Ovary (tissue), 9 donors: ENCODE data around the gene ADAMTS4. TPM values are rescaled to one million over a fixed set of nuclear protein-coding genes. Genes with fewer than 3 reads are reported as not detected.

Source experiments
- DNase-seq, 5 donors: peaks; one replicate each; pipeline ENCODE4 v3.0.0-alpha.2; 2019 to 2020
- H3K27ac ChIP-seq, 2 donors: fragments of 200-600 bp; one replicate each; pipeline versions ENCODE4 v1.5.1 to v1.8.0; 2019 to 2022
- H3K27me3 ChIP-seq: fragments of 200-600 bp; one replicate; pipeline ENCODE4 v1.8.0; 2022
- H3K36me3 ChIP-seq: fragments of 200-600 bp; sonication (generic); one replicate; pipeline ENCODE4 v1.5.1; 2019
- H3K4me1 ChIP-seq: one replicate; pipeline ENCODE4 v1.8.1; 2013; ENCODE audit warnings: mild to moderate bottlenecking, moderate library complexity; ENCODE audit not compliant: insufficient read depth
- H3K4me3 ChIP-seq: fragments of 200-600 bp; sonication (generic); one replicate; pipeline ENCODE4 v1.5.1; 2017
- H3K9me3 ChIP-seq, 2 donors: fragments of 200-600 bp in 1 of 2; sonication (generic) in 1 of 2; one replicate each; pipeline versions ENCODE4 v1.5.1 to v1.8.1; 2013 to 2019; ENCODE audit warnings: mild to moderate bottlenecking in 1 of 2, moderate library complexity in 1 of 2
- EP300 ChIP-seq: sonication (generic); formaldehyde crosslinking; IDR thresholded peaks from one replicate; pipeline ENCODE4 v1.6.1; 2017; ENCODE audit warnings: antibody characterized with exemption
- POLR2A ChIP-seq: fragments of 450-650 bp; IDR thresholded peaks from one replicate; pipeline ENCODE4 v1.6.1; 2017; ENCODE audit warnings: antibody characterized with exemption, mild to moderate bottlenecking, moderate library complexity
- WGBS, 3 donors: extraction: QIAGEN DNeasy Blood & Tissue Kit in 1 of 3; methylation state at CpG; one replicate each; pipeline versions ENCODE4 v1.1.5 to v1.1.7; 2013 to 2017; 5-methylcytosine and 5-hydroxymethylcytosine counted together
- intact Hi-C, 4 donors: fragments of 100-400 bp; cut with DNase I; formaldehyde crosslinking; loops; one replicate each; pipeline versions ENCODE4 v1.11.0 to v1.15.1; 2022 to 2023
- polyA plus RNA-seq, 2 donors: library from polyadenylated mRNA; stranded (reverse); fragments of 200-250 nt in 1 of 2; fragments of 350-450 nt in 1 of 2; fragmentation: Illumina TruSeq in 1 of 2; extraction: RNeasy Lipid Tissue Mini Kit (QIAGEN cat#74804) in 1 of 2; gene quantifications; one replicate each; pipeline ENCODE4 v1.2.3, GENCODE V29; 2013 to 2014
- total RNA-seq, 7 donors: library from RNA; depleted of rRNA in 2 of 7; stranded (reverse); fragments of >200 nt in 2 of 7; fragmentation: NEBNext Ultra II Directional in 3 of 7; extraction: Animal tissue kit (Norgen Biotek cat#: 25700) in 3 of 7; gene quantifications; one replicate each; pipeline versions ENCODE4 v1.1.0 to v1.2.4, GENCODE V29; 2016 to 2023
- TF ChIP-seq, protein P1 (sequence below), 3 donors: fragments of 450-650 bp in 2 of 3; fragments of 200-600 bp in 1 of 3; IDR thresholded peaks; one replicate each; pipeline versions ENCODE4 v1.5.1 to v1.8.0; 2016 to 2022; ENCODE audit warnings: antibody characterized with exemption in 3 of 3, mild to moderate bottlenecking in 1 of 3
- donor health status: DM: no; HTN: no; CAD: no; lungs with moderate emphysema.
- donor health status: DM: no; HTN: no; CAD: no.
- donor health status: Bipolar disorder and iron deficiency.
- donor health status: DM: yes; HTN: yes; CAD: no.
- donor health status: DM: no; HTN: no; CAD: no.
- donor health status: DM: yes; HTN: yes; CAD: no.

ADAMTS4 gene
- total and polyA plus RNA-seq, 9 donors, result 0.90 to 437 (median 85.8) TPM

DNA sequence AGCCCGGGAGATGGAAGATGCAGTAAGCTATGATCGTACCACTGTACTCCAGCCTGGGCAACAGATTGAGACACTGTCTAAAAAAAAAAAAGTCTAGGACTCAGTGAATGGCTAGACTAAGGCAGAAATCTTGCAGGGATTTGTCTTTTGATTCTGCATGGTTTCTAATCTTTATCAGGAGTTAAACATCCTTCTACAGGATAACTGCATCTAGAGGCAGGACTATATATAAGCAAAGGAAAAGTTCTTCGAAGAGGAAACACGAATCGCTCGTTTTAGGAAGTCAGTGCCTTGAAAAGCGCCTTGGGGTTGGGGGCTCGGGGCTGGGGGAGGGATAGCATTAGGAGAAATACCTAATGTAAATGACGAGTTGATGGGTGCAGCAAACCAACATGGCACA, 45.7 kb downstream of the ADAMTS4 start:
- Histone ChIP-seq H3K4me1 (peaks cover 6% of the 10 kb centered on the region), H3K9me3 (no peaks in the 10 kb centered on the region), H3K4me3 (peak overlapping the region; percentile 61), H3K36me3 (no peaks in the 10 kb centered on the region), H3K27ac (peak overlapping the region in 1 of 2 donors; percentile 91), H3K27me3 (no peaks in the 10 kb centered on the region)
- TF ChIP-seq EP300 (no peak), POLR2A (no peak)
- TF ChIP-seq, protein P1, sequence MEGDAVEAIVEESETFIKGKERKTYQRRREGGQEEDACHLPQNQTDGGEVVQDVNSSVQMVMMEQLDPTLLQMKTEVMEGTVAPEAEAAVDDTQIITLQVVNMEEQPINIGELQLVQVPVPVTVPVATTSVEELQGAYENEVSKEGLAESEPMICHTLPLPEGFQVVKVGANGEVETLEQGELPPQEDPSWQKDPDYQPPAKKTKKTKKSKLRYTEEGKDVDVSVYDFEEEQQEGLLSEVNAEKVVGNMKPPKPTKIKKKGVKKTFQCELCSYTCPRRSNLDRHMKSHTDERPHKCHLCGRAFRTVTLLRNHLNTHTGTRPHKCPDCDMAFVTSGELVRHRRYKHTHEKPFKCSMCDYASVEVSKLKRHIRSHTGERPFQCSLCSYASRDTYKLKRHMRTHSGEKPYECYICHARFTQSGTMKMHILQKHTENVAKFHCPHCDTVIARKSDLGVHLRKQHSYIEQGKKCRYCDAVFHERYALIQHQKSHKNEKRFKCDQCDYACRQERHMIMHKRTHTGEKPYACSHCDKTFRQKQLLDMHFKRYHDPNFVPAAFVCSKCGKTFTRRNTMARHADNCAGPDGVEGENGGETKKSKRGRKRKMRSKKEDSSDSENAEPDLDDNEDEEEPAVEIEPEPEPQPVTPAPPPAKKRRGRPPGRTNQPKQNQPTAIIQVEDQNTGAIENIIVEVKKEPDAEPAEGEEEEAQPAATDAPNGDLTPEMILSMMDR (IDR thresholded peaks at IDR 0.05), result no peak
- WGBS, 3 donors, result 16 to 19% (median 18%) methylated on average over 9 of the region's 9 CpGs
- DNase-seq, result no peak
- intact Hi-C loops, result loop anchor here in 1 of 4 donors (10.0 kb wide), 1 partner anchor 868 kb away; the partner anchor contains the start of gene PEX19

GRCh38 chr1:161145832-161146231, 53.0 kb downstream of the ADAMTS4 start:
- DNase-seq, result no peak
- H3K4me3 ChIP-seq, result no peak overlapping the region
- 72 to 79% (median 78%) methylated on average over 3 of the region's 3 CpGs for WGBS, 3 donors
- H3K27me3 ChIP-seq, result no peaks in the 10 kb centered on the region
- no peaks in the 10 kb centered on the region for H3K36me3 ChIP-seq
- no peak for TF ChIP-seq POLR2A
- no peak for TF ChIP-seq EP300
- TF ChIP-seq, protein P1 (IDR thresholded peaks at IDR 0.05), result no peak
- no peaks in the 10 kb centered on the region for H3K4me1 ChIP-seq
- intact Hi-C loops, result no loop called here
- no peak overlapping the region for H3K27ac ChIP-seq
- no peaks in the 10 kb centered on the region for H3K9me3 ChIP-seq

DNA sequence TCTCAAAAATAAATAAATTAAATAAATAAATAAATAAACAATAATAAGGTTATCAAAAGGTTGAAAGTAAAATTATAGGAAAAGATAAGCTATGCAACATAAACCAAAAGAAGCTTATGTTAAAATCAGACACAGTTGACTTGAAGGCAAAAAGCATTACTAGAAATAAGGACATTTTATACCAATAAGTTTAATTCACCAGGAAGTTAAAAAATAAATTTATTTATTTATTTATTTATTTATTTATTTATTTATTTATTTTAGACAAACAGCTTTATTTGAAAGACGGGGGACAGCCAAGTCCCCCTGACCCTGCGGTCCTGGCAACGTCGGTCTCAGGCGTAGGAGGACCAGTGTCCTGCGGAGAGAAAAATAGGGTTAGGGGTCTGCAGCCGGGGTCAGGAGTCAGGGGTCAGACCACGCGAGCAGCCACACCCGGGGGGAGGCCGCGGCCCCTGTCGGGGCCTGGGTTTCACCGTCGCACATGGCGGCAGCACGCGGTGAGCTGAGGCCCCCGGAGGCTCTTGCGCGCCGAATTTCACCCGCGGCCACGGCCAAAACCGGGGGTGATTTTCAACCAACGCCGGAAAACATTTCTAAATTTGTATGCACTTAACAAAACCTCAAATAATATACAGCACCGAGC, 58.0 kb downstream of the ADAMTS4 start:
- intact Hi-C loops, result no loop called here
- no peaks in the 10 kb centered on the region for H3K36me3 ChIP-seq
- 89 to 94% (median 91%) methylated on average over 29 of the region's 29 CpGs for WGBS, 3 donors
- no peak overlapping the region for H3K4me3 ChIP-seq
- no peaks in the 10 kb centered on the region for H3K4me1 ChIP-seq
- H3K27ac ChIP-seq, result no peak overlapping the region
- no peaks in the 10 kb centered on the region for H3K27me3 ChIP-seq
- DNase-seq, result no peak
- H3K9me3 ChIP-seq, result no peaks in the 10 kb centered on the region
- TF ChIP-seq, protein P1 (IDR thresholded peaks at IDR 0.05), result no peak
- TF ChIP-seq EP300 (no peak), POLR2A (no peak)

GRCh38 chr1:161139766-161140165, 59.1 kb downstream of the ADAMTS4 start:
- no peak overlapping the region for H3K27ac ChIP-seq
- no peaks in the 10 kb centered on the region for H3K36me3 ChIP-seq
- intact Hi-C loops, result no loop called here
- H3K4me1 ChIP-seq, result no peaks in the 10 kb centered on the region
- no peaks in the 10 kb centered on the region for H3K9me3 ChIP-seq
- TF ChIP-seq POLR2A (no peak), EP300 (no peak)
- TF ChIP-seq, protein P1 (IDR thresholded peaks at IDR 0.05), result no peak
- H3K27me3 ChIP-seq, result no peaks in the 10 kb centered on the region
- no peak for DNase-seq
- WGBS, 3 donors, result 26 to 29% (median 27%) methylated on average over 1 of the region's 1 CpG
- no peak overlapping the region for H3K4me3 ChIP-seq
